ENCODE data around the gene GRIA4.

The GRIA4 gene

DNA sequence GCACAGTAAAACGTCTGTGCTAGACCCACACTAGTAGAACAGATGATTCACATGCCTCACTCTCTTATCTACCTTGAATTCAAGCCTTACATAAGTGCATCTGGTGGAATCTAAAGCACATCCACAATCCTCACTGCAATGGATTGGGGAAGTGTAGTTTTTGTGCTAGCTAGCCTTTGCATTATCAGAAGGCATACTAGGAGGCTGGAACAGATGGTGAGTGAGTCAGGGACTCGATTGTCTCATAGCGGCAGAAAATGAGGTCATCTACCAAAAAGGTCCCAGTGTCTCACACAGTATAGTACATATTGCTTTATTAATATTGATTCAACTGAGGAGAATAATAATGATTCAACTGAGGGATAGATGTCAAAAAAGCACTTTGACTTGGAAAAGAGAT, 402.9 kb downstream of the GRIA4 start:
- no peak for DNase-seq (ENCODE audit: low spot score)

DNA sequence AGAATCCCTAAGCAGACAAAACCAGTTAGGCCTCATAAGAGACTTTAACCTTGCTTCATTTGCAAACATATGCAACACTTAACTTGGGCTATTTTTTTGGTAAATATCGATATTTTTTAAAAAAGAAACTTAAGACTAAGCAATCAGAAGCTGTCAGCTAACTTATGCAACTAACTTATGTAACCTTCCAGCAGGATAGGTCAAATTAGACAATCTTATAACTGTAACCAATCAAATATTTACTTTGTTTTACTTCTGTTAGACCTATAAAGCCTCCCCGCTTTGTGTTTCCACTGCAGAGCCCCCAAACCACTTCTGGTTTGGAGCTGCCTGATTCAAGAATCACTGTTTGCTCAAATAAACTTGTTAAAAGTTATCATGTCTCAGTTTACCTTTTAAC, 404.2 kb downstream of the GRIA4 start:
- no peak for DNase-seq (ENCODE audit: low spot score)

DNA sequence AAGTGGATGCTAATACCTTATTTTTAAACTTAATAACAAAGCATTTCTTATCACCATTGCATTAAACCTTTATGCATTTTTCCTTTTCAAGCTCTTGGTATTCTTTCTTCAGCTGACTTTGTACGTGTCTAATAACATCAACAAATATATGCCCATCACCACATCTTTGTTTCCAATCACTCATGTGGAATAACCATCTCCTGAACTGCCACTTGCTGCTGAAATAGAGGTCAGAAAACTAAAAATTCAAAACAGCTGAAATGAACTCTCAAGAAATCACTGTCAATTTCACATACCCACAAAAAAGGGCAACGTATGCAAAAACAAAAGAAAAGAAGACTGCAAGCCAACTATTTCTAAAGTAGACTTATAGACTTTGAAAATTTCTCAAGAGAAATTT, 404.7 kb downstream of the GRIA4 start:
- DNase-seq (ENCODE audit: low spot score): no peak

GRCh38 chr11:106015066-106015465, 405.2 kb downstream of the GRIA4 start:
- DNase-seq (ENCODE audit: low spot score): no peak

DNA sequence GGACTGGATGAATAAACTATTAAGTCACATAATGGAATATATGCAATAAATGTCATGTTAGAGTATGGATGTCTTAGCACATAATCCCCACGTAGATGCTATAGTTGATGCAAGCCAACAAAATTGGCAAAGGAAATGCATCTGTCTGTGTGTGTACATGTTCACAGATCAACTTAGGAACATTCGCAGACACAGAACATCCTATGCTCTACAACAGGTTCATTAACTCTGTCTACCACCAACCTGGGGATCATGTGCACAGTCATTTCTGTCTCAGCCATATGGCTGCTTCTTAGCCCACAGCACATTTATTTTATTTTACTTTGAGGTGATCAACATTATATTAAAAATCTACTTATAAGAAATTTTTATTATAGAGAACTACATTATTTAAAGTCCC, 407.2 kb downstream of the GRIA4 start:
- no peak for DNase-seq (ENCODE audit: low spot score)

DNA sequence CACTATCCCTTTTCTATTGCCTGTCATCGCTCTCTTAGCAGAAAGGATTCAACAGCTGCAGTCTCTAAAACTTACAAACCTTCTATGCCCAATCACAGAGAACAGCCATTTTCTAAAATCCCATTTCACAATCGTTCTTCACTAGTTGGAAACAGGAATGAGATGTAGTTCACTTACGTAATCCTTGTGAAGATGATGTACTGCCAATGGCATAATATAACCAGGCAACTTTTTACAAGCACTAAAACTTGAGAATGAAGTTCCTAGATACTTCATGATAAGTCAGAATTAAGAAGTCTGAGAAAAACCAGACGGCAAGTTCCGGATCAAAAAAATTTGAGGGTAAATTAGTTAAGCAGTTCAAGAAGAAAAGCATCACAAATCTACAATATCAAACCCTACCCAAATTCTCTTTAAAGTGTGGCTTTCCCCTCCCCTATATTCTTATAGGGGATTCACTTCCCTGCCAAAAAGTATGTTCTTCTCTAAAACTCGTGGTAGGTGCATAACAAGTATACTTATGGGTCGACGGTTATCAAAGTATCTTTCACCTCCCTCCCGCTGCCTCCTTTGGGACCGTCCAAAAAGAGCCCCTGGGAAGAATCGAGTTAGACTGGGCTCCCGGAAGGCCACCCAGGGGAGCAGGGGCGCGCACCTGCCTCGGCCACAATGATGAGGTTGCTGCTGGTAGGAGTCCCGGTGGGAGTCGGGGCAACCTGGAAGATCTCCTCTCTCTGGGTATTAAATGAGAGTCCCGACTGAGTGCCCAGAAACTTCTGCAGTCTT, 411.5 kb downstream of the GRIA4 start:
- DNase-seq (ENCODE audit: low spot score): no peak

GRCh38 chr11:106021967-106022794, 412.3 kb downstream of the GRIA4 start, which contains the start of gene MSANTD4:
MSANTD4 (minus strand) TSS chr11:106022240; CDS start chr11:106010917, 11,323 bp downstream.
- peak; percentile 100 for DNase-seq (ENCODE audit: low spot score)

- DNase-seq (ENCODE audit: low spot score): no peak
These were observed 413.0 kb downstream of the GRIA4 start for GRCh38 chr11:106022795-106023275.

GRCh38 chr11:106030609-106031008, 420.7 kb downstream of the GRIA4 start:
- DNase-seq (ENCODE audit: low spot score): no peak

GRCh38 chr11:106031202-106031810, 421.4 kb downstream of the GRIA4 start:
- no peak for DNase-seq (ENCODE audit: low spot score)

Measured in globus pallidus (tissue), 1 donor.